SK-N-MC (cell line): ENCODE data around the gene LMF1.

Source experiments
- DNase-seq: peaks from one replicate; pipeline ENCODE4 v3.0.0-alpha.2; 2011; ENCODE audit warnings: low read depth, low spot score
- H3K27ac ChIP-seq: fragments of 200-600 bp; sonication (generic); 2 replicates; pipeline ENCODE4 v1.5.1; 2016; ENCODE audit warnings: mixed run types
- H3K36me3 ChIP-seq: fragments of 200-600 bp; sonication (generic); 2 replicates; pipeline ENCODE4 v1.6.1; 2017; ENCODE audit warnings: antibody characterized with exemption, low read length, mixed read lengths; ENCODE audit not compliant: insufficient read depth
- H3K4me3 ChIP-seq: fragments of 200-600 bp; sonication (generic); 2 replicates; pipeline ENCODE4 v1.5.1; 2016
- H3K9ac ChIP-seq: fragments of 200-600 bp; sonication (generic); 2 replicates; pipeline ENCODE4 v1.8.0; 2017; ENCODE audit warnings: mixed run types, mixed read lengths; ENCODE audit not compliant: insufficient read length
- H3K9me3 ChIP-seq: fragments of 200-600 bp; sonication (generic); 2 replicates; pipeline ENCODE4 v1.6.1; 2017; ENCODE audit warnings: low read depth, mild to moderate bottlenecking, antibody characterized with exemption, low read length, moderate library complexity, mixed read lengths
- EZH2 ChIP-seq: fragments of 200-600 bp; sonication (generic); IDR thresholded peaks from one replicate; pipeline ENCODE4 v1.6.1; 2017; ENCODE audit warnings: antibody characterized with exemption
- FOXP2 ChIP-seq: optimal IDR thresholded peaks from 2 replicates; pipeline ENCODE3; 2011; ENCODE audit warnings: mild to moderate bottlenecking, moderate library complexity; ENCODE audit not compliant: insufficient read depth; ENCODE audit errors: extremely low read length, control extremely low read depth
- POLR2AphosphoS5 ChIP-seq: IDR thresholded peaks from 2 replicates; pipeline ENCODE4 v1.6.1; 2012; ENCODE audit warnings: mild to moderate bottlenecking, low read depth, low read length, borderline replicate concordance

Gene LMF1

DNA sequence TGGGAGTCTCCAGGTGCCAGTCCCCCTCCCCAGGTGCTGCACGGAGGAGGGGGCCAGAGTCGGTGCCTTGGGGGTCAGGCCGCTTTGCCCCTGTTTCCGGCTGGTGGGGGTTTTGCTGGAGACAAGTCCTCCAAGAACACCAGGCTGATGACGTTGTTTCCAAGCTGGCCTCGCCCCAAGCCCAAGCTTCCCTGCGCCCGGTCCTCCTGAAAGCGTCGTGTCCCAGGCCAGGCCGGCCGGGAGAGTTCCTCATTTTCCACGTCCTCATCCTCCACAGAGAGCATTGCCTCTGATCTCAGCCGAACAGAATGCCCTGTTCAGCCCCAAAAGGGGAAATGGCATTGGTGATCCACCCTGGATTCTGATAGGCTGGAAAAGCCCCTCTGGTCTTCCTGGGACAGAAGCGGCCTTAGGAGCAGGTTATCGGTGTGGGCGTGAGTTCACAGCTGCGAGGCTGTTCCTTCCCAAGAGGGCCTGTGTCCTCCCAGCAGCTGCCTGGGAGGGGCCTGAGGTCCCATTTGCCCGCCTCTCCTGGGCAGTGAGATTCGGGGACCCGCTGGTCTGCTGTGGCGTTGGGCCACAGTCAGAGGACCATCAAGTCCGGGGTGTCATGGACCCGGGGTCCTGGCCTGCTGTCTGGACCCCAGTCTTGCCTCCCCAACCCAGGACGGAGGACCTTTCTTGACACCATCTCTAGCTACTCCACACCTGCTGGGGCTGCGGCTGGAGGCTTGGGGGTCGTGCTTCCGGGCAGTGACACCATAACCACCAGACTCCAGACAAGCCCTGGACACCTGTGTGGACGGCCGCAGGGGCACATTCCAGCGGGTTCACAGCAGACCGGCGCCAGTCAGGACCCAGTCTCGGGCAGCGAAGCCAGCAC, 17.9 kb upstream of the LMF1 start:
- no peak for DNase-seq
- Histone ChIP-seq H3K9me3 (no peaks in the 10 kb centered on the region), H3K27ac (no peak overlapping the region), H3K9ac (no peak overlapping the region), H3K36me3 (no peaks in the 10 kb centered on the region), H3K4me3 (no peak overlapping the region)
- TF ChIP-seq EZH2 = no peak
- TF ChIP-seq FOXP2 = no peak
- TF ChIP-seq POLR2AphosphoS5 = no peak

DNA sequence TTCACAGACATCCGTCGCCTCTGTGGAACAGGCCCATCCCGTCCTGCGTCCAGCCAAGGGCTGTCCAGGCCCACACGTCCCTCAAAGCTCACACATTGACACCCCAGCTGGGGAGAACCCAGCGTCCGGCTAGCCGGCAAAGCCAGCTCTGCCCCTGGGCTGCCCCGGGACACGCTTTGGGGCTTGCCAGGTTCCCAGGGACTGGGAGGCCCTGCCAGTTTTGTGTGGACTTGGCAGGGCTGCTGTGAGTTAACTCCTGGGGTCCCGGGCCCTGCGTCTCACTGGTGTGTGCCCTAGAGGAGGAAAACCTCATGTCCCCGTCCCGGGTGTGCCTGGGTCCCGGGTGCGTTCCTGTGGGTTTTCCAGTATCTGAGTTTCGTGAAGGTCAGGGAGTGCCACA, 17.1 kb upstream of the LMF1 start:
- no peaks in the 10 kb centered on the region for H3K36me3 ChIP-seq
- no peak for TF ChIP-seq EZH2
- TF ChIP-seq FOXP2 = no peak
- no peak for TF ChIP-seq POLR2AphosphoS5
- peak overlapping the region; percentile 47 for H3K9ac ChIP-seq
- H3K27ac ChIP-seq = no peak overlapping the region
- DNase-seq = no peak
- H3K9me3 ChIP-seq = no peaks in the 10 kb centered on the region
- H3K4me3 ChIP-seq = peak overlapping the region; percentile 4; the same call in 1 of the 2 replicates

DNA sequence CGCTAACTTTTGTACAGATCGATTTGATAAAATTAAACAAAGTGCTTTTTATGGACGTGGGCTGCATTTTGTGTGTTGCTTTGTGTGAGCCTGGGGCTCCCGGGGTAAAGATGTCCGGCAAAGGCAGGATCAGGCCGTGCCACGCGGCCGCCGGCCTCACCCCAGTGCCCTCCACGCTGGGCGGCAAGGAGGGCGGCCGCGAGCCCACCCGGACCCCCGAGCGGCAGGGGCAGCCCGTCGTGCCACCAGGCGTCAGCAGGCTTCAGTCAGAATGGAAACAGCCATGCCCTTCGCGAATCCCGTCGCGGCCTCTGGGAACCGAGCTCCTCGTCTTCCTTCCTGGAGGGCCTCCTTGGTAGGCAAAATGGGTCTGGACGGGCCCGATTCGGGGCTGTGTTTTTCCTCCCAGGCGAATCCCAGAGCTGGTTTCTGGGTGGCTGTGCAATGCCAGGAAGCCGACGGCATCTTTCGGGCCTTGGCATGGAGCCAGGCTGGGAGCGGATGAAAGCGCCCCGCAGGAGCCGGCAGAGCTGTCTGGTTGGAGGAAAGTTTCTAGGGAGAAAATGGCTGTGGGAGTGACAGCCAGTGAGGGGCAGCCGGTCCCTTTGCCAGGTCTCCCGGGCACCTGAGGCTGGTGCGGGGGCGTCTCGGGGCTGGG, 16.3 kb upstream of the LMF1 start:
- TF ChIP-seq FOXP2 = no peak
- TF ChIP-seq POLR2AphosphoS5 = no peak
- no peak for TF ChIP-seq EZH2
- H3K9me3 ChIP-seq = no peaks in the 10 kb centered on the region
- no peaks in the 10 kb centered on the region for H3K36me3 ChIP-seq
- no peak overlapping the region for H3K9ac ChIP-seq
- peak overlapping the region; percentile 4 for H3K4me3 ChIP-seq
- no peak for DNase-seq
- no peak overlapping the region for H3K27ac ChIP-seq

DNA sequence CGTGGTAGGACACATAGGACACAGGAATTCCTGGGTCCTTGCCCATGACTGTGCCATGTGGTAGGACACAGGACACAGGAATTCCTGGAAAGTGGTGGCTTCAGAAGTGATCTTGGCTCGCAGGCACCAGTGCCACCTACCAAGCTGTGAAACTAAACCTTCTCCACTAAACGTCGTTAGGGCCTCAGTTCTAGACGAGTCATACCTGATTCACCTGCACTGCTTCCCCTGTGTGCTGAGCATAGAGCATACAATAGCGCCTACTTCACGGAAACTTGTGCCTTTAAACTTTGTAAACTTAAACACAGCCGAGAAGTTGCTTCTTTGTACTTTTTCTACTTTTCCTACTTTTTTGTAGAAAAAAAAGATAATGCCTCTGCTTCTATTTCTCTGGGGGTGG, 15.6 kb upstream of the LMF1 start:
- no peak for TF ChIP-seq FOXP2
- TF ChIP-seq POLR2AphosphoS5 = no peak
- TF ChIP-seq EZH2 = no peak
- no peaks in the 10 kb centered on the region for H3K9me3 ChIP-seq
- no peak overlapping the region for H3K9ac ChIP-seq
- no peaks in the 10 kb centered on the region for H3K36me3 ChIP-seq
- H3K4me3 ChIP-seq = no peak overlapping the region
- no peak for DNase-seq
- H3K27ac ChIP-seq = no peak overlapping the region

DNA sequence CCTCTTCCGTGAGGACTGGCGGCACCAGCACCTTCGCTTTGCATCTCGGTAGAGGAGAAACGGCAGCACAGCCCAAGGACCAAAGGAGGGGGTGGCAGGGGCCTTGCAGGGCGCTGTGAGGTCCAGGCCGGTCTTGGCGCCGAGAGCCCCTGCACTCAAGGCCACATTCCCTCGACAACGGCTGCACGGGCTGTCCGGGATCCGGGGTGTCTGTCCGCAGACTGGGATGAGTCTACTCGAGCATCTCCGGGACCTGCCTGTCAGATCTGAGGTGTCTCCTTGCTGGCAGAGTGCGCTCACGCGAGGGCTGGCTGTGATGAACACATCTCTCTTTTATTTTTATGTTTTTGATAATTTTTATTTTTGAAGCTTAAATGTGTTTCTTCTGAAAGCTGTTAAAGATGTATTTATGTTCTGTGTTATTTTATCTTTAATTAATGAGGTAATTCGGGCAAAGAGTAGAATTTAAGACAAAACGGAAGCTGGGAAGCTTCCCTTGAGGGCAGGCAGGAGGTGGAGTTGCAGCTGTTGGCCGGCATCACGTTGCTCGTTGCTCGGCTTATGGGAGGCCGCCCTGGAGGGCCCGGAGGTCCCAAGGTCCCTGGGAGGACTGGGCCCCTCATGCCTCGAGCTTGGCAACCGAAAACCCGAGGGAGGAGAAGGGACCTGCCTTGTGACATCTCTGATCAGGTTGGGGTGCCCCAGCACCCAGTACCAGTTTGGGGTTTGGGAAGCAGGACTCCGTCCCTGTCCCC, 15.0 kb upstream of the LMF1 start:
- Histone ChIP-seq H3K36me3 (no peaks in the 10 kb centered on the region), H3K27ac (no peak overlapping the region), H3K9ac (no peak overlapping the region), H3K9me3 (no peaks in the 10 kb centered on the region), H3K4me3 (no peak overlapping the region)
- no peak for DNase-seq
- TF ChIP-seq FOXP2 (no peak), POLR2AphosphoS5 (no peak), EZH2 (no peak)

GRCh38 chr16:984736-985636, 14.2 kb upstream of the LMF1 start:
- no peak for DNase-seq
- no peak overlapping the region for H3K4me3 ChIP-seq

GRCh38 chr16:984121-984694, 13.4 kb upstream of the LMF1 start:
- DNase-seq = no peak
- no peak overlapping the region for H3K27ac ChIP-seq
- no peaks in the 10 kb centered on the region for H3K36me3 ChIP-seq
- TF ChIP-seq EZH2 (no peak), POLR2AphosphoS5 (no peak), FOXP2 (no peak)
- no peak overlapping the region for H3K4me3 ChIP-seq
- H3K9ac ChIP-seq = no peak overlapping the region
- no peaks in the 10 kb centered on the region for H3K9me3 ChIP-seq

More at GRCh38 chr16:984736-985636, 14.2 kb upstream of the LMF1 start:
- Histone ChIP-seq H3K27ac (no peak overlapping the region), H3K9ac (no peak overlapping the region), H3K9me3 (no peaks in the 10 kb centered on the region), H3K36me3 (no peaks in the 10 kb centered on the region)
- TF ChIP-seq POLR2AphosphoS5 (no peak), FOXP2 (no peak), EZH2 (no peak)
